ENCODE results near the gene SLC38A6. TPM values are rescaled to one million over a fixed set of nuclear protein-coding genes. Genes with fewer than 3 reads are reported as not detected.

SLC38A6 gene
- total RNA-seq, 1 donor from 2014 or later, result 19.0 TPM

DNA sequence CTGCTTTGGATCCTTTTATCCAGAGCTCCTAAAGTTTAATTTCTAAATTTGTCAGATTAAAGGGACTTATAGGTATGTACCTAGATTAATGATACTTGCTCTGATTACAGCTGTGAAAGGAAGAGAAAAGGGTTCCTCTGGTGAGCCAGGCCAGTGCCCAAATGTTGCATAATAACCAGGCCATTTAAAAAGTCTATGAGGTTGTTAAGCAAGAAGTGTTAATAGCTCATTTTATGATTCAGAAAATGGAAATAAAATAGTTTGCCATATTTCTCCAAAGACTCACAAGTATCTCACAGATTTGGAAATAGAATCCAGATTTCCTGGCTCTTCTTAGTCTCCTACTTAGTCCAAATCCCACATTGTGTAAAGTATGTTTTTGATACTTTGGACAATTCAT, 67.6 kb downstream of the SLC38A6 start:
- Histone ChIP-seq H3K27ac (no peak overlapping the region), H3K4me3 (no peak overlapping the region), H3K79me2 (ENCODE audit: low read depth) (no peaks in the 10 kb centered on the region), H4K20me1 (ENCODE audit: low read depth) (no peaks in the 10 kb centered on the region), H3K9ac (no peak overlapping the region), H3K27me3 (no peaks in the 10 kb centered on the region), H3F3A (ENCODE audit: low read depth) (no peaks in the 10 kb centered on the region), H2AFZ (replicated peaks) (no peak overlapping the region), H3K36me3 (no peaks in the 10 kb centered on the region), H3K4me2 (no peak overlapping the region), H3K9me3 (ENCODE audit: low read depth) (no peaks in the 10 kb centered on the region), H3K4me1 (peaks cover 13% of the 10 kb centered on the region)
- H3K36me3 Mint-ChIP-seq, result peaks cover 5% of the 10 kb centered on the region
- H3K27ac Mint-ChIP-seq, result no peak overlapping the region
- H3K9me3 Mint-ChIP-seq, result peaks cover 7% of the 10 kb centered on the region
- TF ChIP-seq EZH2 (IDR thresholded peaks at IDR 0.05), result no peak
- no peak for TF ChIP-seq EZH2phosphoT487 (IDR thresholded peaks at IDR 0.05)
- TF ChIP-seq, protein P1, sequence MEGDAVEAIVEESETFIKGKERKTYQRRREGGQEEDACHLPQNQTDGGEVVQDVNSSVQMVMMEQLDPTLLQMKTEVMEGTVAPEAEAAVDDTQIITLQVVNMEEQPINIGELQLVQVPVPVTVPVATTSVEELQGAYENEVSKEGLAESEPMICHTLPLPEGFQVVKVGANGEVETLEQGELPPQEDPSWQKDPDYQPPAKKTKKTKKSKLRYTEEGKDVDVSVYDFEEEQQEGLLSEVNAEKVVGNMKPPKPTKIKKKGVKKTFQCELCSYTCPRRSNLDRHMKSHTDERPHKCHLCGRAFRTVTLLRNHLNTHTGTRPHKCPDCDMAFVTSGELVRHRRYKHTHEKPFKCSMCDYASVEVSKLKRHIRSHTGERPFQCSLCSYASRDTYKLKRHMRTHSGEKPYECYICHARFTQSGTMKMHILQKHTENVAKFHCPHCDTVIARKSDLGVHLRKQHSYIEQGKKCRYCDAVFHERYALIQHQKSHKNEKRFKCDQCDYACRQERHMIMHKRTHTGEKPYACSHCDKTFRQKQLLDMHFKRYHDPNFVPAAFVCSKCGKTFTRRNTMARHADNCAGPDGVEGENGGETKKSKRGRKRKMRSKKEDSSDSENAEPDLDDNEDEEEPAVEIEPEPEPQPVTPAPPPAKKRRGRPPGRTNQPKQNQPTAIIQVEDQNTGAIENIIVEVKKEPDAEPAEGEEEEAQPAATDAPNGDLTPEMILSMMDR (IDR thresholded peaks at IDR 0.05), result no peak
- no peaks in the 10 kb centered on the region for H3K27me3 Mint-ChIP-seq (ENCODE audit: insufficient read depth, low read depth)
- no peak overlapping the region for H3K4me3 Mint-ChIP-seq
- H3K4me1 Mint-ChIP-seq, result peaks cover 16% of the 10 kb centered on the region
- DNase-seq (ENCODE audit: low spot score), result no peak

- no peaks in the 10 kb centered on the region for H3K27me3 Mint-ChIP-seq (ENCODE audit: insufficient read depth, low read depth)
- no peaks in the 10 kb centered on the region for H3K36me3 ChIP-seq
- H4K20me1 ChIP-seq (ENCODE audit: low read depth), result no peaks in the 10 kb centered on the region
- no peak overlapping the region for H3K9ac ChIP-seq
- H3K9me3 Mint-ChIP-seq, result peaks cover 19% of the 10 kb centered on the region
- H3K9me3 ChIP-seq (ENCODE audit: low read depth), result no peaks in the 10 kb centered on the region
- H3K4me3 Mint-ChIP-seq, result no peak overlapping the region
- H3K4me1 ChIP-seq, result peaks cover 9% of the 10 kb centered on the region
- no peak overlapping the region for H3K4me2 ChIP-seq
- DNase-seq (ENCODE audit: low spot score), result peak; percentile 3
- no peaks in the 10 kb centered on the region for H3K79me2 ChIP-seq (ENCODE audit: low read depth)
- H3K27me3 ChIP-seq, result no peaks in the 10 kb centered on the region
- no peak overlapping the region for H3K4me3 ChIP-seq
- no peak for TF ChIP-seq EZH2phosphoT487 (IDR thresholded peaks at IDR 0.05)
- TF ChIP-seq EZH2 (IDR thresholded peaks at IDR 0.05), result no peak
- TF ChIP-seq, protein P1 (IDR thresholded peaks at IDR 0.05), result no peak
- H2AFZ ChIP-seq (replicated peaks), result no peak overlapping the region
- peaks cover 11% of the 10 kb centered on the region for H3K36me3 Mint-ChIP-seq
- H3F3A ChIP-seq (ENCODE audit: low read depth), result no peaks in the 10 kb centered on the region
- H3K27ac ChIP-seq, result no peak overlapping the region
- H3K27ac Mint-ChIP-seq, result no peak overlapping the region
- peaks cover 16% of the 10 kb centered on the region for H3K4me1 Mint-ChIP-seq
Measured at GRCh38 chr14:61050417-61050816, 69.4 kb downstream of the SLC38A6 start.

DNA sequence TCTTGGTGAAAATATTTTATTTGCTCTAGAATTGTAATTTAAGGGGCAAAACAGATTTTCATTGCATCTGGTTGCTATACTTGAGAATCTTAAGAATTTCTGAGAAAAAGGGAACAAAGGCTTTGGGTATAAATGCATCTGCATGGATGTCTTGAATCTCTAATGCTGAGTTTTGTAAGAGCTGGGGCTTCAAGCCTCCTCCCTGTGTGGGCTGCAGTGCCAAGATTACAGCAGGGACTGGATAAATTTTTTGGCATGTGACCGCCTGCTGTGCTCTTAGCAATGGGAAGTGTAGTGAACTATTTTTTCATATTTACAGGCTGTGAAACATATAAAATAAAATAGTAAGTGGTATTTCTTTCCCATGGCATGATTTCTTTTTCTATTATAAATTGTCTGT, 70.0 kb downstream of the SLC38A6 start:
- DNase-seq (ENCODE audit: low spot score), result peak; percentile 11
- Histone ChIP-seq H2AFZ (replicated peaks) (no peak overlapping the region), H3K4me2 (no peak overlapping the region), H3K9me3 (ENCODE audit: low read depth) (no peaks in the 10 kb centered on the region), H3K4me1 (peaks cover 9% of the 10 kb centered on the region), H3K9ac (no peak overlapping the region), H3K36me3 (no peaks in the 10 kb centered on the region), H3K27ac (no peak overlapping the region), H3K79me2 (ENCODE audit: low read depth) (no peaks in the 10 kb centered on the region), H3F3A (ENCODE audit: low read depth) (no peaks in the 10 kb centered on the region), H3K27me3 (no peaks in the 10 kb centered on the region), H3K4me3 (no peak overlapping the region), H4K20me1 (ENCODE audit: low read depth) (no peaks in the 10 kb centered on the region)
- H3K36me3 Mint-ChIP-seq, result peaks cover 11% of the 10 kb centered on the region
- peaks cover 19% of the 10 kb centered on the region for H3K9me3 Mint-ChIP-seq
- H3K27me3 Mint-ChIP-seq (ENCODE audit: insufficient read depth, low read depth), result no peaks in the 10 kb centered on the region
- H3K27ac Mint-ChIP-seq, result no peak overlapping the region
- no peak for TF ChIP-seq EZH2phosphoT487 (IDR thresholded peaks at IDR 0.05)
- TF ChIP-seq, protein P1 (IDR thresholded peaks at IDR 0.05), result no peak
- TF ChIP-seq EZH2 (IDR thresholded peaks at IDR 0.05), result no peak
- H3K4me1 Mint-ChIP-seq, result peaks cover 16% of the 10 kb centered on the region
- no peak overlapping the region for H3K4me3 Mint-ChIP-seq
